Epithelial cell of esophagus (primary cell): ENCODE measurements around the gene WDR54.

ENCODE experiments used
- DNase-seq: peaks from one replicate; pipeline ENCODE4 v3.0.0; 2010; ENCODE audit warnings: low read depth
- H3K4me3 ChIP-seq: 2 replicates; pipeline ENCODE4 v1.5.1; 2011; ENCODE audit warnings: mild to moderate bottlenecking, low read length, control low read depth
- CTCF ChIP-seq: IDR thresholded peaks from 2 replicates; pipeline ENCODE4 v1.5.1; 2011; ENCODE audit warnings: low read depth, mild to moderate bottlenecking, low read length, control low read depth, inconsistent platforms; ENCODE audit not compliant: insufficient read depth; ENCODE audit errors: missing control alignments

WDR54 gene

GRCh38 chr2:74378007-74378406 is 43.5 kb upstream of the WDR54 start:
- no peak for TF ChIP-seq CTCF
- no peak for DNase-seq
- H3K4me3 ChIP-seq: no peak overlapping the region

- TF ChIP-seq CTCF: no peak
- peak within 1 kb of the TSS; percentile 43 for H3K4me3 ChIP-seq
- DNase-seq: peak; percentile 76
Measured at GRCh38 chr2:74379851-74380789, 41.4 kb upstream of the WDR54 start, which contains the start of gene DCTN1. Gene DCTN1, minus strand, starts transcription at chr2:74380311. Its CDS starts 274 bp downstream, at chr2:74380037.

- no peak overlapping the region for H3K4me3 ChIP-seq
- DNase-seq: no peak
Measured at GRCh38 chr2:74381751-74382150, 39.8 kb upstream of the WDR54 start.

GRCh38 chr2:74383254-74383653 is 38.3 kb upstream of the WDR54 start:
- no peak for DNase-seq
- no peak overlapping the region for H3K4me3 ChIP-seq
- no peak for TF ChIP-seq CTCF

More at GRCh38 chr2:74381751-74382150, 39.8 kb upstream of the WDR54 start:
- no peak for TF ChIP-seq CTCF

- no peak overlapping the region for H3K4me3 ChIP-seq
- TF ChIP-seq CTCF: no peak
- no peak for DNase-seq
Measured at GRCh38 chr2:74384051-74384450, 37.5 kb upstream of the WDR54 start.

GRCh38 chr2:74385396-74385795 is 36.1 kb upstream of the WDR54 start:
- no peak for DNase-seq
- no peak overlapping the region for H3K4me3 ChIP-seq
- no peak for TF ChIP-seq CTCF
